GM23338 (cell line): ENCODE results near the gene CDC25C.

Experiments
- CTCF ChIP-seq, 2 experiments: fragments of 200-600 bp in 1 of 2; sonication (generic) in 1 of 2; conservative IDR thresholded peaks; 2 replicates each; pipeline versions ENCODE4 v1.5.1 to v1.6.1; 2016 to 2017; ENCODE audit warnings: antibody characterized with exemption in 2 of 2, low read depth in 2 of 2, mild to moderate bottlenecking in 2 of 2, moderate library complexity in 1 of 2
- EZH2 ChIP-seq: fragments of 200-600 bp; sonication (generic); IDR thresholded peaks from one replicate; pipeline ENCODE4 v1.8.0; 2017; ENCODE audit warnings: antibody characterized with exemption, mild to moderate bottlenecking, low read depth; ENCODE audit not compliant: unreplicated experiment

GRCh38 chr5:138351056-138351455 is 19.5 kb upstream of the CDC25C start:
- TF ChIP-seq CTCF (conservative IDR thresholded peaks at IDR 0.05; ENCODE audit: low read depth in 2 of 2) (no peak), EZH2 (no peak)
